ENCODE measurements around the gene TBCC. TPM values are rescaled to one million over a fixed set of nuclear protein-coding genes. Genes with fewer than 3 reads are reported as not detected.

Gene TBCC
- total and polyA plus RNA-seq, 10 of the 15 experiments (the other 5 are each of a cell fraction or from before 2014, with no cell fraction given): 2.5 to 41.9 (median 20.3) TPM

DNA sequence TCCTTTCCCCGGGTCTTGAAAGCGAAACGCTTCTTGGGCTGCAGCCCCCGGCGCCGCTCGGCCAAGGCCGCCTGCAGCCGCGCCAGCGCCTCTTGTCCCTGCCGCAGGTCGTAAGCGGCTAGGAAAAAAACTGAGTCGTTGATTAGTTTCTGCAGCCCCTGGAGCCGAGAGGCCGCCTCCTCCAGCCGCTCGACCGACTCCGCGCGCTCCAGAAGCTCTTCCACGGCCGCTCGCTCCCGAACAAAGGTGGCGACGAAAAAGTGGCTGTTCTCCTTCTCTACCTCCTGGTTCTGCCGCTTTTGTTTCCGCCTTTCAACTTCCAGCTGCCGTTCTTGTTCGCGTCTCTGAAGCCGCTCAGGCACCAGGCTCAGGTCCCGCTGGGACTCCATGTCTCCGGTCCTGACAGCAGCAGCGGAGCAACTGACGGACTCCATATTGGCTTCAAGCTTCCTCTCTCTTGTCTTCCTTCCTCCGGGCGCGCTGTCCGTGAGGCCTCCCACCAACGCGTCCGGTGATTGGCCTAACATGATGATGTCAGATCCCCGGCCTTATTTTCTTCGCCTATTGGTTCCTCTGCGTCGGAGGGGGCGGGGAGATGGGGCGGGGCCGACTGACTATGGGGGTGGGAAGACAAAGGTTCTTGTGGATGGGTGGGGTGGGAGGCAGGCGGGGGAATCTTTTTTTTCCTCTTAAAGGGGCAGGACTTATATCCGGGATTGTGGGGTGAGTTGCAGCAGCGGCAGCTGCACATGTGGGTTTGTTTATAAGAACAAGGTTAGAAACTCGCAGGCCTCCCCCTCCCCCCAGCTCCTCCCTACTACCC, at the start of gene TBCC (continued):
- TF ChIP-seq, protein P1, sequence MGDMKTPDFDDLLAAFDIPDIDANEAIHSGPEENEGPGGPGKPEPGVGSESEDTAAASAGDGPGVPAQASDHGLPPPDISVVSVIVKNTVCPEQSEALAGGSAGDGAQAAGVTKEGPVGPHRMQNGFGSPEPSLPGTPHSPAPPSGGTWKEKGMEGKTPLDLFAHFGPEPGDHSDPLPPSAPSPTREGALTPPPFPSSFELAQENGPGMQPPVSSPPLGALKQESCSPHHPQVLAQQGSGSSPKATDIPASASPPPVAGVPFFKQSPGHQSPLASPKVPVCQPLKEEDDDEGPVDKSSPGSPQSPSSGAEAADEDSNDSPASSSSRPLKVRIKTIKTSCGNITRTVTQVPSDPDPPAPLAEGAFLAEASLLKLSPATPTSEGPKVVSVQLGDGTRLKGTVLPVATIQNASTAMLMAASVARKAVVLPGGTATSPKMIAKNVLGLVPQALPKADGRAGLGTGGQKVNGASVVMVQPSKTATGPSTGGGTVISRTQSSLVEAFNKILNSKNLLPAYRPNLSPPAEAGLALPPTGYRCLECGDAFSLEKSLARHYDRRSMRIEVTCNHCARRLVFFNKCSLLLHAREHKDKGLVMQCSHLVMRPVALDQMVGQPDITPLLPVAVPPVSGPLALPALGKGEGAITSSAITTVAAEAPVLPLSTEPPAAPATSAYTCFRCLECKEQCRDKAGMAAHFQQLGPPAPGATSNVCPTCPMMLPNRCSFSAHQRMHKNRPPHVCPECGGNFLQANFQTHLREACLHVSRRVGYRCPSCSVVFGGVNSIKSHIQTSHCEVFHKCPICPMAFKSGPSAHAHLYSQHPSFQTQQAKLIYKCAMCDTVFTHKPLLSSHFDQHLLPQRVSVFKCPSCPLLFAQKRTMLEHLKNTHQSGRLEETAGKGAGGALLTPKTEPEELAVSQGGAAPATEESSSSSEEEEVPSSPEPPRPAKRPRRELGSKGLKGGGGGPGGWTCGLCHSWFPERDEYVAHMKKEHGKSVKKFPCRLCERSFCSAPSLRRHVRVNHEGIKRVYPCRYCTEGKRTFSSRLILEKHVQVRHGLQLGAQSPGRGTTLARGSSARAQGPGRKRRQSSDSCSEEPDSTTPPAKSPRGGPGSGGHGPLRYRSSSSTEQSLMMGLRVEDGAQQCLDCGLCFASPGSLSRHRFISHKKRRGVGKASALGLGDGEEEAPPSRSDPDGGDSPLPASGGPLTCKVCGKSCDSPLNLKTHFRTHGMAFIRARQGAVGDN (IDR thresholded peaks at IDR 0.05): 0 out of 2 replicates have a peak, but pooled peaks have one; percentile 28
- TF ChIP-seq SMAD1 (IDR thresholded peaks at IDR 0.05; ENCODE audit: low read depth, partially characterized antibody) (peak; percentile 83), JUND (IDR thresholded peaks at IDR 0.05; ENCODE audit: low read depth, low read length) (no peak), SUZ12 (IDR thresholded peaks at IDR 0.05; ENCODE audit: unreplicated experiment) (no peak), CBFB (IDR thresholded peaks at IDR 0.05; ENCODE audit: low read depth) (peak; percentile 69), YBX1 (IDR thresholded peaks at IDR 0.05) (no peak), SMC3 (IDR thresholded peaks at IDR 0.05; ENCODE audit: borderline replicate concordance, low read length) (no peak), TBL1XR1 (IDR thresholded peaks at IDR 0.05; ENCODE audit: low read depth, low read length) (no peak), KDM1A (IDR thresholded peaks at IDR 0.05; ENCODE audit: borderline replicate concordance) (no peak), MEF2B (IDR thresholded peaks at IDR 0.05; ENCODE audit: partially characterized antibody, poor library complexity, severe bottlenecking) (no peak), EZH2 (IDR thresholded peaks at IDR 0.05; ENCODE audit: borderline replicate concordance, control insufficient read depth, low read depth, low read length) (no peak), ZNF384 (IDR thresholded peaks at IDR 0.05; ENCODE audit: borderline replicate concordance, low read depth, low read length) (peak; percentile 96), EGR1 (IDR thresholded peaks at IDR 0.05; ENCODE audit: borderline replicate concordance in 1 of 2, low read depth in 2 of 2, low read length in 2 of 2) (peak; percentile 32 to 47; a peak in 2 of 3 replicates), REST (IDR thresholded peaks at IDR 0.05; ENCODE audit: low read depth, low read length) (no peak), CREB1 (IDR thresholded peaks at IDR 0.05; ENCODE audit: low read depth) (peak; percentile 90)
- TF ChIP-seq, protein P2, sequence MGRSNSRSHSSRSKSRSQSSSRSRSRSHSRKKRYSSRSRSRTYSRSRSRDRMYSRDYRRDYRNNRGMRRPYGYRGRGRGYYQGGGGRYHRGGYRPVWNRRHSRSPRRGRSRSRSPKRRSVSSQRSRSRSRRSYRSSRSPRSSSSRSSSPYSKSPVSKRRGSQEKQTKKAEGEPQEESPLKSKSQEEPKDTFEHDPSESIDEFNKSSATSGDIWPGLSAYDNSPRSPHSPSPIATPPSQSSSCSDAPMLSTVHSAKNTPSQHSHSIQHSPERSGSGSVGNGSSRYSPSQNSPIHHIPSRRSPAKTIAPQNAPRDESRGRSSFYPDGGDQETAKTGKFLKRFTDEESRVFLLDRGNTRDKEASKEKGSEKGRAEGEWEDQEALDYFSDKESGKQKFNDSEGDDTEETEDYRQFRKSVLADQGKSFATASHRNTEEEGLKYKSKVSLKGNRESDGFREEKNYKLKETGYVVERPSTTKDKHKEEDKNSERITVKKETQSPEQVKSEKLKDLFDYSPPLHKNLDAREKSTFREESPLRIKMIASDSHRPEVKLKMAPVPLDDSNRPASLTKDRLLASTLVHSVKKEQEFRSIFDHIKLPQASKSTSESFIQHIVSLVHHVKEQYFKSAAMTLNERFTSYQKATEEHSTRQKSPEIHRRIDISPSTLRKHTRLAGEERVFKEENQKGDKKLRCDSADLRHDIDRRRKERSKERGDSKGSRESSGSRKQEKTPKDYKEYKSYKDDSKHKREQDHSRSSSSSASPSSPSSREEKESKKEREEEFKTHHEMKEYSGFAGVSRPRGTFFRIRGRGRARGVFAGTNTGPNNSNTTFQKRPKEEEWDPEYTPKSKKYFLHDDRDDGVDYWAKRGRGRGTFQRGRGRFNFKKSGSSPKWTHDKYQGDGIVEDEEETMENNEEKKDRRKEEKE (IDR thresholded peaks at IDR 0.05): peak; percentile 7; the same call in 1 of the 2 replicates
- TF ChIP-seq, protein P3, sequence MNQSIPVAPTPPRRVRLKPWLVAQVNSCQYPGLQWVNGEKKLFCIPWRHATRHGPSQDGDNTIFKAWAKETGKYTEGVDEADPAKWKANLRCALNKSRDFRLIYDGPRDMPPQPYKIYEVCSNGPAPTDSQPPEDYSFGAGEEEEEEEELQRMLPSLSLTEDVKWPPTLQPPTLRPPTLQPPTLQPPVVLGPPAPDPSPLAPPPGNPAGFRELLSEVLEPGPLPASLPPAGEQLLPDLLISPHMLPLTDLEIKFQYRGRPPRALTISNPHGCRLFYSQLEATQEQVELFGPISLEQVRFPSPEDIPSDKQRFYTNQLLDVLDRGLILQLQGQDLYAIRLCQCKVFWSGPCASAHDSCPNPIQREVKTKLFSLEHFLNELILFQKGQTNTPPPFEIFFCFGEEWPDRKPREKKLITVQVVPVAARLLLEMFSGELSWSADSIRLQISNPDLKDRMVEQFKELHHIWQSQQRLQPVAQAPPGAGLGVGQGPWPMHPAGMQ (IDR thresholded peaks at IDR 0.05; ENCODE audit: borderline replicate concordance): no peak
